Measurements from ENCODE around the gene MRPL51.

The MRPL51 gene

DNA sequence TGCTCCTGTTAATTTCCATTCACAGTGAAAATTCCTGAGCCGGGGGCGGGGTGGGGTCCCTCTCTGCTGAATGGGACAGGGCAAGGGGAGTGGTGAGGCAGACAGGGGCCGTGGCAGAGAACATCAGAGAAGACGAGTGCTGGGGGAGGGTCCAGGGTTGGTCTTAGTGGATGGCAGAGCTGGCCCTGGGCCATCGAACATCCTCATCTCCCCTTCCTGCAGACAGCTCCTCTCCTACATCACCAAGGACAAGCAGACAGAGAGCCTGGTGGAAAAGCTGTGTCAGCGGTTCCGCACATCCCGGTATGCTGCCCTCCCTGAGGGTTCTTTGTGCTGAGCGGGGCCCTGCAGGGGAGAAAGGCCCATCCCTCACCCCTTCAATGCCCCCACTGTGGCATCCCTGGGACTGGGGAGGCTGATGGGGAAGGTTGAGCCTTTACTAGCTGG, 36.3 kb upstream of the MRPL51 start:
- Histone ChIP-seq H3K27ac (ENCODE audit: low read depth, low read length) (no peak overlapping the region), H3K9ac (ENCODE audit: low read depth, low read length) (no peak overlapping the region), H3K9me3 (ENCODE audit: control insufficient read depth, insufficient read depth, low read length) (no peaks in the 10 kb centered on the region), H3K4me1 (ENCODE audit: control insufficient read depth, insufficient read depth, low read length) (peaks cover 13% of the 10 kb centered on the region), H3K27me3 (ENCODE audit: control insufficient read depth, insufficient read depth, low read length) (no peaks in the 10 kb centered on the region), H3K4me3 (ENCODE audit: low read depth, low read length) (no peak overlapping the region), H3K36me3 (ENCODE audit: control insufficient read depth, insufficient read depth, low read length) (peaks cover 82% of the 10 kb centered on the region)

DNA sequence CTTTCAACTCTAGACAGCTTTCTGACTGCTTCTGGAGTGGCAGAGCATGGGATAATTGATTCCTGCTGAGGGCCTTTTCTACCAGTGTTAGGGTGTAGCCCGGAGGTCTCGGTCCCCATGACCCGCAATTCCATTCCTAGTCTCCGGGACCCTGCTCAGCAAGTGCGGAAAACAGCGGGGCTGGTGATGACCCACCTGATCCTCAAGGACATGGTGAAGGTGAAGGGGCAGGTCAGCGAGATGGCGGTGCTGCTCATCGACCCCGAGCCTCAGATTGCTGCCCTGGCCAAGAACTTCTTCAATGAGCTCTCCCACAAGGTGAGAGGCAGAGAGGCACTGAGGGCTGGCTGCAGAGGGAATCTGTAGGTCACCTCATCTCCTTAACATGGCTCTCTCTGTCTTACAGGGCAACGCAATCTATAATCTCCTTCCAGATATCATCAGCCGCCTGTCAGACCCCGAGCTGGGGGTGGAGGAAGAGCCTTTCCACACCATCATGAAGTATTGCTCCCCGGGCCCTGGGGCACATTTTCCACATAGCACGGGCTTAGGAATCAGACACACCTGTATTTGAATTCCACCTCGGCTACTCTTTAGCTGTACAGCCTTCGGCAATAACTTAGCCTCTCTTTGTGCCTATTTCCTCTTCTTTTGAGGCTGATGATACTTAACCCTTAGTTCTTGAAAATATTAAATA, 35.6 kb upstream of the MRPL51 start:
- Histone ChIP-seq H3K27me3 (ENCODE audit: control insufficient read depth, insufficient read depth, low read length) (no peaks in the 10 kb centered on the region), H3K4me1 (ENCODE audit: control insufficient read depth, insufficient read depth, low read length) (peaks cover 13% of the 10 kb centered on the region), H3K27ac (ENCODE audit: low read depth, low read length) (no peak overlapping the region), H3K36me3 (ENCODE audit: control insufficient read depth, insufficient read depth, low read length) (peaks cover 88% of the 10 kb centered on the region), H3K9me3 (ENCODE audit: control insufficient read depth, insufficient read depth, low read length) (no peaks in the 10 kb centered on the region), H3K9ac (ENCODE audit: low read depth, low read length) (no peak overlapping the region), H3K4me3 (ENCODE audit: low read depth, low read length) (no peak overlapping the region)

DNA sequence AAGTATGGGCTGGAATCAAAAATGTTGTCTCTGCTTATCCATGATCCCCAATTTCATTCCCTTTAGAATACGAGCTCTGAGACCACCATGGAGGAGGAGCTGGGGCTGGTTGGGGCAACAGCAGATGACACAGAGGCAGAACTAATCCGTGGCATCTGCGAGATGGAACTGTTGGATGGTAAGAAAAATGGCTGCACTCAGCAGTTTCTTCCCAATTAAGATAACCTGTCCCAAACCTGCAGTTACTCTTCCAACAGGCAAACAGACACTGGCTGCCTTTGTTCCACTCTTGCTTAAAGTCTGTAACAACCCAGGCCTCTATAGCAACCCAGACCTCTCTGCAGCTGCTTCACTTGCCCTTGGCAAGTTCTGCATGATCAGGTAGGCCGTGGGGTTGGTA, 34.6 kb upstream of the MRPL51 start:
- H3K36me3 ChIP-seq (ENCODE audit: control insufficient read depth, insufficient read depth, low read length), result peaks cover 98% of the 10 kb centered on the region
- H3K27ac ChIP-seq (ENCODE audit: low read depth, low read length), result no peak overlapping the region
- peaks cover 11% of the 10 kb centered on the region for H3K4me1 ChIP-seq (ENCODE audit: control insufficient read depth, insufficient read depth, low read length)
- H3K9ac ChIP-seq (ENCODE audit: low read depth, low read length), result no peak overlapping the region
- no peak overlapping the region for H3K4me3 ChIP-seq (ENCODE audit: low read depth, low read length)
- no peaks in the 10 kb centered on the region for H3K9me3 ChIP-seq (ENCODE audit: control insufficient read depth, insufficient read depth, low read length)
- no peaks in the 10 kb centered on the region for H3K27me3 ChIP-seq (ENCODE audit: control insufficient read depth, insufficient read depth, low read length)

DNA sequence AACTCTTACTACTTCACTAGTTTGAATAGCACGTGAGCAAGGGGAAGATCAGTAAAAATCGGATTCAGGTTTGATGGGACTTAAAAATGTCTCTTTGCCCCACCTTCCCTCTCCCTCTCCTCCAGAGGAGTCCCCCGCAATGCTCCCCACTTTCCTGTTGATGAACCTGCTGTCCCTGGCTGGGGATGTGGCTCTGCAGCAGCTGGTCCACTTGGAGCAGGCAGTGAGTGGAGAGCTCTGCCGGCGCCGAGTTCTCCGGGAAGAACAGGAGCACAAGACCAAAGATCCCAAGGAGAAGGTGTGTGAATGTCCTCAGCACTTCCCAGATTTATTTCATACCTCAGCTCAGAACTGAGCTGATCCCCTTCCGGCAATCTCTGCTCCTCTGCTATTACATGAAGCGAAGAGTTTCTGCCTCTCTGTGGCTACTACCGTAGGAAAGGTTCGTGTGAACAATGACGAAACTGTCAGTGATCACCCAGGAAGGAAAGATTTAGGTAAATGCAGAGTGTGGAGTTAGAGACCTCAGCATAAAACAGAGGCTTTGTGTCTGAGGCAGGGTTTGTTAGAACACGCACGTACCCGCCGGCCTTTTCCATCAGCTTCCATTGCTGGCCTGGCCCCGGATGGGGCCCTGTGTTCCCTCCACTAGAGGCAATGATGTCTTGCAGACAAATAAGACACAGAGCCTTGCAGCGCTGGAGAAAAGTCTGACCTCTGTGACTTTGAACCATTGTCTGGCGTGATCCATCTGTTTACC, 33.9 kb upstream of the MRPL51 start:
- peaks cover 100% of the 10 kb centered on the region for H3K36me3 ChIP-seq (ENCODE audit: control insufficient read depth, insufficient read depth, low read length)
- no peak overlapping the region for H3K27ac ChIP-seq (ENCODE audit: low read depth, low read length)
- no peak overlapping the region for H3K9ac ChIP-seq (ENCODE audit: low read depth, low read length)
- H3K4me3 ChIP-seq (ENCODE audit: low read depth, low read length), result no peak overlapping the region
- no peaks in the 10 kb centered on the region for H3K9me3 ChIP-seq (ENCODE audit: control insufficient read depth, insufficient read depth, low read length)
- H3K4me1 ChIP-seq (ENCODE audit: control insufficient read depth, insufficient read depth, low read length), result peaks cover 3% of the 10 kb centered on the region
- no peaks in the 10 kb centered on the region for H3K27me3 ChIP-seq (ENCODE audit: control insufficient read depth, insufficient read depth, low read length)

DNA sequence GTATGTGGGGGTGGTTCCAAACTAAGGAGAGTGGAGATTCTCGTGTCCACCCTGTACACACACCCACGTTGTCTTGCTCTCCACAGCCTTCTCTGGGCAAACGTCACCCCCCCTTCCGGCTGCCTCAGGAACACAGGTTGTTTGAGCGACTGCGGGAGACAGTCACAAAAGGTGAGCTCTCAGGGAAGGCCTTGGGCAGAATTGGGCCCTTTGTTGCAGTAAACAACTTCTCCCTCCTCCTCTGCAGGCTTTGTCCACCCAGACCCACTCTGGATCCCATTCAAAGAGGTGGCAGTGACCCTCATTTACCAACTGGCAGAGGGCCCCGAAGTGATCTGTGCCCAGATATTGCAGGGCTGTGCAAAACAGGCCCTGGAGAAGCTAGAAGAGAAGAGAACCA, 33.1 kb upstream of the MRPL51 start:
- Histone ChIP-seq H3K4me3 (ENCODE audit: low read depth, low read length) (no peak overlapping the region), H3K9me3 (ENCODE audit: control insufficient read depth, insufficient read depth, low read length) (no peaks in the 10 kb centered on the region), H3K27me3 (ENCODE audit: control insufficient read depth, insufficient read depth, low read length) (no peaks in the 10 kb centered on the region), H3K36me3 (ENCODE audit: control insufficient read depth, insufficient read depth, low read length) (peaks cover 100% of the 10 kb centered on the region), H3K27ac (ENCODE audit: low read depth, low read length) (no peak overlapping the region), H3K4me1 (ENCODE audit: control insufficient read depth, insufficient read depth, low read length) (no peaks in the 10 kb centered on the region), H3K9ac (ENCODE audit: low read depth, low read length) (no peak overlapping the region)

DNA sequence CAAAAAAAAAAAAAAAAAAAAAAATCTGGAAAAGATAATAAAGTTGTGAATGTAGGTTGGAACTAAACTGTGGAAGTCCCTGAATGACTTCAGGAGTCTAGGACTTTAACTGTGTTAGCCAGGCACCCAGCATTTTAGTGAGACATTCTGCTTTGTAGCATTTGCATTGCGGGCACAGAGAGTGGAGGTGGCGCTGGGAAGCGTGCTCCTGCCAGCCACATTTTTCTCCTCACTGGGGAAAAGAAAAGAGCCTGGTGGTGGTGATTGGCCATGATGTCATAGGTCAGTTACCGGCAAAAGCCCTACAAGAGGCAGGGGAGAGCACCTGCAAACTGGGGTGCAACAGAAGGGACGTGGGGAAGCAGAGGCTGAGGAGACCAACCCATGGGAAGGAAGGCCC, 31.6 kb upstream of the MRPL51 start:
- no peaks in the 10 kb centered on the region for H3K27me3 ChIP-seq (ENCODE audit: control insufficient read depth, insufficient read depth, low read length)
- H3K9ac ChIP-seq (ENCODE audit: low read depth, low read length), result no peak overlapping the region
- H3K27ac ChIP-seq (ENCODE audit: low read depth, low read length), result no peak overlapping the region
- H3K4me3 ChIP-seq (ENCODE audit: low read depth, low read length), result no peak overlapping the region
- H3K9me3 ChIP-seq (ENCODE audit: control insufficient read depth, insufficient read depth, low read length), result no peaks in the 10 kb centered on the region
- no peaks in the 10 kb centered on the region for H3K4me1 ChIP-seq (ENCODE audit: control insufficient read depth, insufficient read depth, low read length)
- peaks cover 100% of the 10 kb centered on the region for H3K36me3 ChIP-seq (ENCODE audit: control insufficient read depth, insufficient read depth, low read length)

DNA sequence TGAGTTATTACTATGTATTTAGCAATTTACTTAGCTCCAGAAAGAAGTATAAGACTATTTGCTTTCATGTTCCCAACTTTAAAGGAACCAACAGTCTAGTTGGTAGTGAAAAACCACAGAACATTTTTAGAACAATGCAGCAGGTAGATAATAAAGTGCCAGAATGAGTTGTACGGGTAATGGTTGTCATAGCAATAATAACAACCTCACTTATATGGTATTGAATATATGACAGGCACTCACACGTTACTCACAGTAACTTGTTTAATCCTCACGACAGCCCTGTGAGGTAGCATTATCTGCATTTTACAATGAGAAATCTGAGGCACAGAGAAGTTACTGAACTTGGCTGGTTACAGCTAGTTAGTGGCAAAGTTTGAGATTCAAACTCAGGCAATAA, 30.6 kb upstream of the MRPL51 start:
- Histone ChIP-seq H3K36me3 (ENCODE audit: control insufficient read depth, insufficient read depth, low read length) (peaks cover 98% of the 10 kb centered on the region), H3K9me3 (ENCODE audit: control insufficient read depth, insufficient read depth, low read length) (no peaks in the 10 kb centered on the region), H3K4me3 (ENCODE audit: low read depth, low read length) (no peak overlapping the region), H3K27me3 (ENCODE audit: control insufficient read depth, insufficient read depth, low read length) (no peaks in the 10 kb centered on the region), H3K4me1 (ENCODE audit: control insufficient read depth, insufficient read depth, low read length) (no peaks in the 10 kb centered on the region), H3K27ac (ENCODE audit: low read depth, low read length) (no peak overlapping the region), H3K9ac (ENCODE audit: low read depth, low read length) (no peak overlapping the region)

DNA sequence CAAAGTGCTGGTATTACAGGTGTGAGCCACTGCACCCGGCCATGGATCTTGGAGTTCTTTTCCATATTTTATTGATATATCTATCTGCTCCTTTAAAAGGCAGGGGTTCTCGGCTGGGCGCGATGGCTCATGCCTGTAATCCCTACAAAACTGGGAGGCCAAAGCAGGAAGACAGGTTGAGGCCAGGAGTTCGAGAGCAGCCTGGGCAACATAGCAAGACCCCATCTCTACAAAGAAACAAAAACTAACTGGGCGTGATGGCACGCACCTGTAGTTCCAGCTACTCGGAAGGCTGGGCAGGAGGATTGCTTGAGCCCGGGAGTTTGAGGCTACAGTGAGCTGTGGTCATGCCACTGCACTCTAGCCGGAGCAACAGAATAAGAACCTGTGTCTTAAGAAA, 29.1 kb upstream of the MRPL51 start:
- Histone ChIP-seq H3K4me3 (ENCODE audit: low read depth, low read length) (no peak overlapping the region), H3K9me3 (ENCODE audit: control insufficient read depth, insufficient read depth, low read length) (no peaks in the 10 kb centered on the region), H3K4me1 (ENCODE audit: control insufficient read depth, insufficient read depth, low read length) (no peaks in the 10 kb centered on the region), H3K36me3 (ENCODE audit: control insufficient read depth, insufficient read depth, low read length) (peaks cover 94% of the 10 kb centered on the region), H3K27me3 (ENCODE audit: control insufficient read depth, insufficient read depth, low read length) (no peaks in the 10 kb centered on the region), H3K9ac (ENCODE audit: low read depth, low read length) (no peak overlapping the region), H3K27ac (ENCODE audit: low read depth, low read length) (no peak overlapping the region)

DNA sequence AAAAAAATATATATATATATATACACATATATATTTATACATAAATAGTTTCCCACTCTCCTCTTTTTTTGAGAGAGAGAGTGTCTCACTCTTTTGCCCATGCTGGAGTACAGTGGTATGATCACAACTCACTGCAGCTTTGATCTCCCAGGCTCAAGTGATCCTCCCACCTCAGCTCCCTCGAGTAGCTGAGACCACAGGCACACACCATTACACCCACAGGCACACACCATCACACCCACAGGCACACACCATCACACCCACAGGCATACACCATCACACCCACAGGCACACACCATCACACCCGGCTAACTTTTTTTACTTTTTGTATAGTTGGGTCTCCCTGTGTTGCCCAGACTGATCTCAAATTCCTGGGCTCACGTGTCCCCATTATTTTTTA, 27.1 kb upstream of the MRPL51 start:
- H3K27me3 ChIP-seq (ENCODE audit: control insufficient read depth, insufficient read depth, low read length), result no peaks in the 10 kb centered on the region
- H3K9me3 ChIP-seq (ENCODE audit: control insufficient read depth, insufficient read depth, low read length), result no peaks in the 10 kb centered on the region
- H3K4me1 ChIP-seq (ENCODE audit: control insufficient read depth, insufficient read depth, low read length), result no peaks in the 10 kb centered on the region
- peaks cover 92% of the 10 kb centered on the region for H3K36me3 ChIP-seq (ENCODE audit: control insufficient read depth, insufficient read depth, low read length)
- no peak overlapping the region for H3K27ac ChIP-seq (ENCODE audit: low read depth, low read length)
- H3K4me3 ChIP-seq (ENCODE audit: low read depth, low read length), result no peak overlapping the region
- H3K9ac ChIP-seq (ENCODE audit: low read depth, low read length), result no peak overlapping the region

DNA sequence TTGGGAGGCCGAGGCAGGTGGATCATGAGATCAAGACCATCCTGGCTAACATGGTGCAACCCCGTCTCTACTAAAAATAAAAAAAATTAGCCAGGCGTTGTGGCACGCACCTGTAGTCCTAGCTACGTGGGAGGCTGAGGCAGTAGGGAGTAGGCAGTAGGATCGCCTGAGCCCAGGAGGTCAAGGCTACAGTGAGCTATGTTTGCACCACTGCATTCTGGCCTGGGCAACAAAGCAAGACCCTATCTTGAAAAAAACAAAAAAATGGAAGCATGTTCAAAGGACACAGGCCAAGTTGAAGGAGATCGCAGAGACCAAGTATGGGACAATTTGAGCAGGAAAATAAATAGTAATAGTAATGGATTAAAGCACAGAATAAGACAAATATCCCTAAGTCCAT, 15.0 kb upstream of the MRPL51 start:
- H3K4me3 ChIP-seq (ENCODE audit: low read depth, low read length), result no peak overlapping the region
- no peak overlapping the region for H3K9ac ChIP-seq (ENCODE audit: low read depth, low read length)
- peaks cover 8% of the 10 kb centered on the region; the same call in 1 of the 2 replicates for H3K4me1 ChIP-seq (ENCODE audit: control insufficient read depth, insufficient read depth, low read length)
- no peaks in the 10 kb centered on the region for H3K9me3 ChIP-seq (ENCODE audit: control insufficient read depth, insufficient read depth, low read length)
- peaks cover 69% of the 10 kb centered on the region for H3K36me3 ChIP-seq (ENCODE audit: control insufficient read depth, insufficient read depth, low read length)
- H3K27me3 ChIP-seq (ENCODE audit: control insufficient read depth, insufficient read depth, low read length), result no peaks in the 10 kb centered on the region
- no peak overlapping the region for H3K27ac ChIP-seq (ENCODE audit: low read depth, low read length)
